GM18867 (cell line): ENCODE measurements around the gene CELSR3.
A peak's percentile ranks its signal among the peaks of the same experiment; 100 is the strongest.

ENCODE experiments used
- ATAC-seq: cut with Tn5 transposase; IDR thresholded peaks from one replicate; pipeline ENCODE4 v1.9.1; 2021; ENCODE audit warnings: mild to moderate bottlenecking, moderate library complexity; ENCODE audit not compliant: unreplicated experiment

CELSR3 gene

GRCh38 chr3:48609088-48610005, 53.3 kb downstream of the CELSR3 start, which contains the start of gene UQCRC1:
TSS of gene UQCRC1 (minus strand) at chr3:48609646. CDS start at chr3:48609620, 26 bp downstream.
- ATAC-seq, result peak; percentile 97

- no peak for ATAC-seq
Observed at GRCh38 chr3:48607519-48607918, 55.2 kb downstream of the CELSR3 start.

DNA sequence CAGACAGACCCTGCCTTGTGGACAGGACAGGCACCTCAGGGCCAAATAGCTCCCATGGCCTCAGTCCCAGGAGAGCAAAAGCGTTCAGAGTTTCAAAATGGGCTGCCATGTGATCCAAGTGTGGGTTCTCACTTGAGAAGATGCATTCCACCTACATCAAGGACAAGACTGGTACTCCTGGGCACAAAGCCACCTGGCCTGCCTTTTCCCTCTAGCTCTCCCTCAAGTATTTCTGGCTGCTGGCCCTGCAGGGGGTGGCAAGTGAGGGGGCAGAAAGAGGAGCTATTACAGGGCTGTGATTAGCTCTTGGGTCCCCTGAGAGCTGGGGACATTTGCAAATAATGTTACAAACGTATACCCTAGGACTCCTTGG, 61.1 kb downstream of the CELSR3 start:
- no peak for ATAC-seq

DNA sequence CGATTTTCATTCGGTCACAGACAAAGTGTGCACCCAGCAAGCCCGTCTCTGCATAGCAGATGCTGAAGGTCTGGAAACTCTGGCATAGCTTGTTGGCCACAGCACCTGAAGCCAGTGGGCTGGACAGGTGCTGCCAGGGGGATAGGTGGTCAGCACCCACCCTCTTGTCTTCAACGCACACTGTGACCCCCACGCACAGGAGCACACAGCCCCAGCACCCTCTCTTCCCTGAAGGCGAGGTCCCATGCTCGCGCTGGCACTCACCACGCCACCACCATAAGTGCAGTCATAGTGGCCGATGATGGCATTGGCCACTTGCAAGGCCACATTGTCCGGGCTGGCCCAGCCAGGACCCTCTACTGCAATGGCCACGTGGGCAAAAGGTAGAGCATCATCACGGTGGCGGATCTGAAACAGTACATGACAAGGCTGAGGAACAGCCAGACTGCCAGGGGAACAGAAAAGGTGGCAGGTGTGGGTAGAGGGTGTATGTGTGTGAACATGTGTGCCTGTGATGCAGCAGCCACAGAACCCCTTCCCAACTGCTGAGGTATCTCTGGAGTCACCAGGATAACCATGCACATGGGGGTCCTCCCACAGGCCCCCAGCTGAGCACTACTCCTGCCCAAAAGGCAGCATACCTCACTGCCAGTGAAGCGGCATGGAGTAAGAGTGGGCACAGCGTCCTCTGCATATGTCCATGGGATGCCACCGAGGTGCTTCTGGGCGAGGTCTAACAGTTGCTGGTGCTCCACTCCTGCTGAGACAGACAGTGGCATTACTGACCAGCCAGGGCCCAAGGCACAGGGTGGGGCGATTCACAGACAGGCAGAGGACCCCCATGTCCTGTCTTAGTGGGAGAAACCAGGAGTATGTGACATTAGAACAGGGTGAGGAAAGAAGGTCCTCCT, 61.7 kb downstream of the CELSR3 start:
- no peak for ATAC-seq

DNA sequence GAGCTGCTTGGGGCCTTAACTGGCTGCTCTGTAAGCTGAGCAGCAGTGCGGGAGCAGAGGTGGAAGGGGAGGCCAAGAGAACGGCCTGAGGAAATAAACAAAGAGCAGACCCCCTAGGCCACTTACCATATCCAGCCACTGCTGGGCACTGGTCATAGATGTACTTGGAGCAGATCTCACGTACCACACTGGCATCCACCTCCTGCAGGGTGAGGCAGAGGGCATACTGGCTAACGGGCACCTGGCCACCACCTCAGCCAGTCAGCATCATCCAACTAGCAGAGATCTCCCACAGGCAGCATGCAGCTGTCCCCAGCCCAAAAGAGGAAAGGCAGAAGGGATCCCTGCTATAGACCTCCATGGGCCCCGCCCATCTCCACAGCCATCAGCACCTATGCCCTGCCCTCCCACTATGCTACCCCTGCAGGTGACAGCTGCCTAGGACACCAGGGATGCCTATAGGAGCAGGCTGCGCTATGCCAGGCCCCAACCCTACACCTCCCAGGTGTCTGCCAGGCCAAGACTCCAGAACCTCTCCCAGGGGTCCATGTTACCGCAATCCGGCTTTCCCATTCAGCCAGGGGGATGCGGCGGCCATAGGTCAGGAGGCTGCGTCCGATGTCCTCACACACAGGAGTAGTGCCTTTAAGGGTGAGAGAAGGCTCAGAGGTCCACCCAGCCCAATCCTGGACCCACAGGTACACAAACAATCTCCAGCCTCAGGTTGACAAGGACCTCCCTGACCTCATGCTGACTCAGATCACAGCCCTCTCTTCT, 63.0 kb downstream of the CELSR3 start:
- no peak for ATAC-seq

DNA sequence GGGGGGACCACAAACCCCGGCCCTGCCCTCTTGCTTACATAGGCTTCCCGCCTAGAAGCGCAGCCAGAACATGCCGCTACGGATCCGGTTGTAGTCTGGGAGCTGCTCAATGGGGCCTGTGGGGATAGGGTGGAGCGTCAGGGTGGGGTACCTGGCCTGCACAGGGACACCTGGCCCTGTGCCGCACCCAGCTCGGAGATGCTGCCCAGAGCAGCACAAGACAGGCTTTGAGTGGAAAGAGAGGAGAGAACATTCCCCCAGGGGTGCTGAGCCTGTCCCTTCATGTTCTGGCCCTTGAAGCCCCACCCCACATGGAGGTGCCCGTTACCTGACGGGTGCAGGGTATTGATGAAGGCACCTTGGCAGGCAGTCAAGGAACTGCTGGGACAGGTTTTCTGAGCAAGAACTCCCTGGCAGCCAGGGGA, 63.6 kb downstream of the CELSR3 start:
- no peak for ATAC-seq

DNA sequence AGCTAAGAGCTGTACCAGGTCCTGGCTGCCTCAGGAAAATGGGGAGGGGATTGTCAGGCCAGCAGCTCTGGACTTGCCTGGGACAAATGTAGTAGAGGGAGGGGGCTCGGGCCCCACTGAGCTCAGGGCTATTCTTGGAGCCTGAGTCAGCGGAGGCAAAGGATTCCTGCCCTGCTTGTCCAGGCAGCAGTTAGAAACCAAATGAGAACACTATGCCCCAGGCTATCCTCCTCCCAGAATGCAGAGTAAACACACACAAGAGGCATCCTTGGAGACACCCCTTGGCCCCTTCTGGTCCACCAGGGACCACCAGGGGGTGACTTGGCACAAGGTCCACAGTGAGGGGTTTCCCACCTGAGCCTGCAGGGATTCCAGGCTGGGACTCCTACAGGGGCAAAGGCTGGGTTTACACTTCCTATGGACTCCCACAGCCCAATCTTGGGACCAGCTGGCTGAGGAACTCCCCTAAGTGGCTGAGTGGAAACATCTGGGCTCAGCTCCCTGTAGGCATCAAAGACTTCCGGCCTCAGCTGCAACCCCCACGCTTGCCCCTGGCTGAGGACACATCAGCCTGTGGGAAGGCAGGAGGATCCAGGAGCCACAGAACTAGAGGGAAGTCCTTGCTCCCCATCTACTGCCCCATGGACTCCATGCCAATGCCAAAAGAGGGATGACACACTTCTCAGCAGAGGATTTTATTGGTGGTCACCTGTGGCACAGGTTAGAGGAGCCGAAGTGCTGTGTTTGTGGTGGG, 64.2 kb downstream of the CELSR3 start:
- no peak for ATAC-seq

GRCh38 chr3:48597408-48597800, 65.3 kb downstream of the CELSR3 start:
- ATAC-seq, result no peak

DNA sequence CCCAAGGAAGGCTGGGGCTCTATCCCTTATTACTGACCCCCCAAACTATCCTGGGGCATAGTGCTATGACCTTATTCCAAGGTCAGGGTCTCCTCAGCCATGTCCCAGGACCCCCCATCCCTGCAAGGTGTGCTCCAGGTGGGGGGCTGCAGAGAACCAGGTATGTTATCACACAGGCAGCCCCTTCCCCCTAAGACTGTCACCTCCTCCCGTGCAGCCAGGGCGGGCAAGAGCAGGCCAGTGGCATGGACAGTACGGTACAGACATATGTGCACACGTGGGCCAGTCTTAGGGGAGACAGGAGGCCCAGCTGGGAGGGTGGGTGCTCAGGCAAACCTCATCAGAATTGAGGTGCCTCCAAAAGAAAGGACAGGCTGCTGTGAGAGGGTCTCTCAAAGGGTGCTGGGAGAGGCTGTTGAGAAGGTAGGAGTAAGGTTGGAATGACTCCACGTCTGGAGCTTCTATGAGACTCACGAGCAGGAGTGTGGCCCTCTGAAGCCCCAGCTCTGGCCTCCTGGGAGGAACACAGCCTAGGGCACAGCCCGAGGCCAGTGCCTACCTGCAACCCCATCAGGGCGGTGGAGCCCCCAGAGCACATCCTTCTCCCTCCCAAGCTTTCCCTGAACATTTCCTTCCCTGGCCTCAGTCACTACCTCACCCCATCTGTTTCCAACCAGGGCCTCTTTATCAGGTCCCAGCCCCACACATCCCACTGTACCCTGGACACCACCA, 65.8 kb downstream of the CELSR3 start:
- ATAC-seq, result no peak

DNA sequence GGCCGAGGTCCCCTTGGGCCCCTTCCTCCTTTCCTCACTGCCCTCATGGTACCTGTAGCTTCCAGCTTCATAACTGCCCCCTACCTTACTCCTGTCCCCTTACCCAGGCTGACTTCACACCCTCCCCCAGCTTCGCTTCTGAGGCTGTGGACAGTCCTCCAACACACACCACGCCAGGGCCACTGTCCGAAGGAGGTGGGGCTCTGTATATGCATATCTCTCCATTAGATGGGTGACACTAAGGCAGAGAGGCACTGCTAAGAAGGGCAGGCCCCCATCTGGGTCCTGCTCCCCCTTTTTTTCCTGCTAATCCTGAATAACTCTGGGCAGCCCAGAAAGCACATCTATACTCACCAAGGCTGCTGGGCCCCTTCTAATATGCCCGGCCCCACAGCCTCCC, 66.5 kb downstream of the CELSR3 start:
- ATAC-seq, result no peak

DNA sequence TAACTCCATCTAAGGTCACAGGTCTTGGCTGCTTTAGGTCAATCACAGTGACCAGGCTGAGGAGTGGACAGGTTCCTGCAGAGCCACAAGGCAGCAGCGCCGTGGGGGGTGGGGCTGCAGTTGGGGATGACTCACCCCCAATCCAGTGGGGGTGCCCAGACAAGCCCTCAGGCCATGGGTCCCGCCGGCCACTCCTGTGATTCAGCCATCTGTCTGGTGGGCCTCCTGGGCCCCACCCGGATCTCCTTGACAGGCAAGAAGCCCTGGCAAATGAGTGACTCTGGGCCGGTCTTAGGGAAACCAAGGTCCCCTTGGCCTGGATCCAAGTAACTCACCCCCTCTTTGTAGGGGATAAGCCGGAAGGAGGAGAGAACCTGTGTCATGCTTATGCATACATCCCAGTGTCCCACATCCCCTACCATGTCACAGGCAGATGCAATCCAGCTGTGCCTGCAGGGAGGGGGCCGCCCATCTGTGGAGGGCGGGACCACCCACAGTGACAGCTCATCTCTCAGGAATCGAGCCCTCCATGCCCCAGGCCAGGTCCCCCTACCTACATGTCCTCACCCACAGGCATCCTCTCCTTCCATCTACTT, 67.1 kb downstream of the CELSR3 start:
- no peak for ATAC-seq

GRCh38 chr3:48595075-48595525, 67.6 kb downstream of the CELSR3 start, which contains the start of gene COL7A1:
TSS of gene COL7A1 (minus strand) at chr3:48595329. CDS start at chr3:48595159, 170 bp downstream.
- ATAC-seq, result no peak

- no peak for ATAC-seq
Observed at GRCh38 chr3:48594417-48595049, 68.2 kb downstream of the CELSR3 start.

- ATAC-seq, result no peak
Observed at GRCh38 chr3:48593337-48593736, 69.3 kb downstream of the CELSR3 start.

GRCh38 chr3:48592519-48593087, 70.1 kb downstream of the CELSR3 start:
- ATAC-seq, result no peak

- no peak for ATAC-seq
Observed at GRCh38 chr3:48591886-48592518, 70.7 kb downstream of the CELSR3 start.

- no peak for ATAC-seq
Observed at GRCh38 chr3:48591436-48591835, 71.2 kb downstream of the CELSR3 start.

DNA sequence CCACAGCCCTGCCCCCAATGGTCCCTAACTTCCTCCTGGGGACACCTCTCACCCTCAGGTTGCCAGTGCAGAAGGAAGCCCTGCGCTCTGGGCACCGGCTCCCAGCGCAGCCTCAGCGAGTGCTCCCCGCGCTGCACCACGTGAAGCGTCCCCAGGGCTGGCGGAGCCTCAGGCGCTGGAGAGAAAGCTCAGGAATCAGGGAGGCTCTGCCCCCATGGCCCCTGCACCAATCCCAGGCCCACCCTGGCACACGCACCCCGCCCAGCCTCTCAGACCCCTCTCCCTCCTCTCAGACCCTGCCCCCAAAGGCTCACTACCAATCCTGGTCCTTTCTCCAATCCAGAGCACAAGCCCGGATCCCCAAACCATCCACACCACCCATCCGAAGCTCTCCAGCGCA, 74.5 kb downstream of the CELSR3 start:
- no peak for ATAC-seq
